Ovary (tissue), 9 donors: ENCODE results near the gene IL1RL1. TPM values are rescaled to one million over a fixed set of nuclear protein-coding genes. Genes with fewer than 3 reads are reported as not detected.

Source experiments
- DNase-seq, 5 donors: peaks; one replicate each; pipeline ENCODE4 v3.0.0-alpha.2; 2019 to 2020
- H3K27ac ChIP-seq, 2 donors: fragments of 200-600 bp; one replicate each; pipeline versions ENCODE4 v1.5.1 to v1.8.0; 2019 to 2022
- H3K27me3 ChIP-seq: fragments of 200-600 bp; one replicate; pipeline ENCODE4 v1.8.0; 2022
- H3K36me3 ChIP-seq: fragments of 200-600 bp; sonication (generic); one replicate; pipeline ENCODE4 v1.5.1; 2019
- H3K4me1 ChIP-seq: one replicate; pipeline ENCODE4 v1.8.1; 2013; ENCODE audit warnings: mild to moderate bottlenecking, moderate library complexity; ENCODE audit not compliant: insufficient read depth
- H3K4me3 ChIP-seq: fragments of 200-600 bp; sonication (generic); one replicate; pipeline ENCODE4 v1.5.1; 2017
- H3K9me3 ChIP-seq, 2 donors: fragments of 200-600 bp in 1 of 2; sonication (generic) in 1 of 2; one replicate each; pipeline versions ENCODE4 v1.5.1 to v1.8.1; 2013 to 2019; ENCODE audit warnings: mild to moderate bottlenecking in 1 of 2, moderate library complexity in 1 of 2
- EP300 ChIP-seq: sonication (generic); formaldehyde crosslinking; IDR thresholded peaks from one replicate; pipeline ENCODE4 v1.6.1; 2017; ENCODE audit warnings: antibody characterized with exemption
- POLR2A ChIP-seq: fragments of 450-650 bp; IDR thresholded peaks from one replicate; pipeline ENCODE4 v1.6.1; 2017; ENCODE audit warnings: antibody characterized with exemption, mild to moderate bottlenecking, moderate library complexity
- WGBS, 3 donors: extraction: QIAGEN DNeasy Blood & Tissue Kit in 1 of 3; methylation state at CpG; one replicate each; pipeline versions ENCODE4 v1.1.5 to v1.1.7; 2013 to 2017; 5-methylcytosine and 5-hydroxymethylcytosine counted together
- intact Hi-C, 4 donors: fragments of 100-400 bp; cut with DNase I; formaldehyde crosslinking; loops; one replicate each; pipeline versions ENCODE4 v1.11.0 to v1.15.1; 2022 to 2023
- polyA plus RNA-seq, 2 donors: library from polyadenylated mRNA; stranded (reverse); fragments of 200-250 nt in 1 of 2; fragments of 350-450 nt in 1 of 2; fragmentation: Illumina TruSeq in 1 of 2; extraction: RNeasy Lipid Tissue Mini Kit (QIAGEN cat#74804) in 1 of 2; gene quantifications; one replicate each; pipeline ENCODE4 v1.2.3, GENCODE V29; 2013 to 2014
- total RNA-seq, 7 donors: library from RNA; depleted of rRNA in 2 of 7; stranded (reverse); fragments of >200 nt in 2 of 7; fragmentation: NEBNext Ultra II Directional in 3 of 7; extraction: Animal tissue kit (Norgen Biotek cat#: 25700) in 3 of 7; gene quantifications; one replicate each; pipeline versions ENCODE4 v1.1.0 to v1.2.4, GENCODE V29; 2016 to 2023
- TF ChIP-seq, protein P1 (sequence below), 3 donors: fragments of 450-650 bp in 2 of 3; fragments of 200-600 bp in 1 of 3; IDR thresholded peaks; one replicate each; pipeline versions ENCODE4 v1.5.1 to v1.8.0; 2016 to 2022; ENCODE audit warnings: antibody characterized with exemption in 3 of 3, mild to moderate bottlenecking in 1 of 3
- donor health status: DM: no; HTN: no; CAD: no; lungs with moderate emphysema.
- donor health status: DM: no; HTN: no; CAD: no.
- donor health status: Bipolar disorder and iron deficiency.
- donor health status: DM: yes; HTN: yes; CAD: no.
- donor health status: DM: no; HTN: no; CAD: no.
- donor health status: DM: yes; HTN: yes; CAD: no.

IL1RL1 gene
- total and polyA plus RNA-seq, 9 donors: 0.36 to 2.3 (median 1.9) TPM; not detected in 1

DNA sequence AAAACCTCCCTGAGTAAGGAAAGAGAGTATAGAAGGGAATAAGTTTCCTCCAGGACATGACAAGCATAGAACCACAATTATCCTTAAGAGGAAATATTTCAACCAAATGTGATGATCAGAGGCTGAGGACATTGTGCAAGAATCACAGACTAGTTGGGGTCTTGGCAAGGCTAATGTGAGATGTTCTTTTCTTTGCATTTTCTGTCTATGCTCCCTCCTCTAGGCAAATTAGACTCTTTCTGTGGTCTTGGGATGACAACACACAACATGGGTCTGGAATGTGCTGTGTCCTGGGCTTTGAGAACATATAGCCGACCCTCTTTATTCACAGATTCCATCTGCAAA, 32.0 kb upstream of the IL1RL1 start:
- intact Hi-C loops: no loop called here
- TF ChIP-seq EP300 (no peak), POLR2A (no peak)
- TF ChIP-seq, protein P1, sequence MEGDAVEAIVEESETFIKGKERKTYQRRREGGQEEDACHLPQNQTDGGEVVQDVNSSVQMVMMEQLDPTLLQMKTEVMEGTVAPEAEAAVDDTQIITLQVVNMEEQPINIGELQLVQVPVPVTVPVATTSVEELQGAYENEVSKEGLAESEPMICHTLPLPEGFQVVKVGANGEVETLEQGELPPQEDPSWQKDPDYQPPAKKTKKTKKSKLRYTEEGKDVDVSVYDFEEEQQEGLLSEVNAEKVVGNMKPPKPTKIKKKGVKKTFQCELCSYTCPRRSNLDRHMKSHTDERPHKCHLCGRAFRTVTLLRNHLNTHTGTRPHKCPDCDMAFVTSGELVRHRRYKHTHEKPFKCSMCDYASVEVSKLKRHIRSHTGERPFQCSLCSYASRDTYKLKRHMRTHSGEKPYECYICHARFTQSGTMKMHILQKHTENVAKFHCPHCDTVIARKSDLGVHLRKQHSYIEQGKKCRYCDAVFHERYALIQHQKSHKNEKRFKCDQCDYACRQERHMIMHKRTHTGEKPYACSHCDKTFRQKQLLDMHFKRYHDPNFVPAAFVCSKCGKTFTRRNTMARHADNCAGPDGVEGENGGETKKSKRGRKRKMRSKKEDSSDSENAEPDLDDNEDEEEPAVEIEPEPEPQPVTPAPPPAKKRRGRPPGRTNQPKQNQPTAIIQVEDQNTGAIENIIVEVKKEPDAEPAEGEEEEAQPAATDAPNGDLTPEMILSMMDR (IDR thresholded peaks at IDR 0.05): no peak
- no peaks in the 10 kb centered on the region for H3K36me3 ChIP-seq
- no peak overlapping the region for H3K27ac ChIP-seq
- no peaks in the 10 kb centered on the region for H3K27me3 ChIP-seq
- no peak for DNase-seq
- no peaks in the 10 kb centered on the region for H3K4me1 ChIP-seq
- 77 to 84% (median 78%) methylated on average over 1 of the region's 1 CpG for WGBS, 3 donors
- no peaks in the 10 kb centered on the region for H3K9me3 ChIP-seq
- no peak overlapping the region for H3K4me3 ChIP-seq

DNA sequence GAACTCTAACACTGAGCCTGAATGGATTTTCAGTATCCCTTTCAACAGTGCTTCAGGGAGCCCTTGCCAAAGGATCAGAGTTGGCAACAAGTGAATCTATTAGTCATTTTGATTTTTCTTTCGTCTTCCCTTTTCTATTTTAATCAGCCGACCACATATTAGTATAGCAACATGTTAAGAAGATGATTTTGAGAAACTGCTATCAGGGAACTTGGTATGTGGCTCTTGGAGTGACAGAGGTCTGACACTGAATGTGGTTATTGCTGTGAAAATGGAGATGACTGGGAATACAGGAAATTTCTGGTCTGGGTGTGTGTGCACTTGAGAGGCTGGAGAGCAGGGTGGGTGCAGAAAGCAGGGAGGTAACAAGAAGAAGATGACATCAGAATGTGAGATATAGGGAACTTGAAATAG, 28.7 kb upstream of the IL1RL1 start:
- 45 to 60% (median 55%) methylated on average over 2 of the region's 2 CpGs for WGBS, 3 donors
- Histone ChIP-seq H3K4me3 (no peak overlapping the region), H3K4me1 (no peaks in the 10 kb centered on the region), H3K9me3 (no peaks in the 10 kb centered on the region), H3K27ac (no peak overlapping the region), H3K27me3 (no peaks in the 10 kb centered on the region), H3K36me3 (no peaks in the 10 kb centered on the region)
- TF ChIP-seq, protein P1 (IDR thresholded peaks at IDR 0.05): no peak
- no peak for TF ChIP-seq EP300
- no peak for TF ChIP-seq POLR2A
- no peak for DNase-seq
- intact Hi-C loops: loop anchor here in 1 of 4 donors (10.0 kb wide), 1 partner anchor 72 kb away; the partner anchor contains the start of gene IL18R1

DNA sequence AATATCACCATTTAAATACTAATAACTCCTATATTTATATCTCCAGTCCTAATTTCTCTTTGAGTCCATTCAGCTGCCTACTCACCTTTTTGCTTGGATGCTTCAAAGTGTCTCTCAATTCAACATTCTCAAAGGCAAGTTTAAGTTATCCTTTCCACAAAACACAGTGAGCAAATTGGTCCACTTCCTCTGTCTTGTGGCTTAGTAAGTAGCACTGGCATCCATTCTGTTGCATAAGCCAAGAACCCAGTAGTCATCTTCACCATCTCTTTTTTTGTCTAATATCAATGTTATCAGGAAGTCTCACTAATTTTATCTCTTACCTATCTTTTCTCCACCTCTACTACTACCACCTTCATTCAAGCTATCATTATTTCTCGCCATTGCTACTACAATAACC, 27.4 kb upstream of the IL1RL1 start:
- Histone ChIP-seq H3K36me3 (no peaks in the 10 kb centered on the region), H3K4me1 (no peaks in the 10 kb centered on the region), H3K27me3 (no peaks in the 10 kb centered on the region), H3K9me3 (no peaks in the 10 kb centered on the region), H3K4me3 (no peak overlapping the region), H3K27ac (no peak overlapping the region)
- 93 to 98% (median 94%) methylated on average over 1 of the region's 1 CpG for WGBS, 3 donors
- no peak for DNase-seq
- no peak for TF ChIP-seq EP300
- TF ChIP-seq POLR2A: no peak
- TF ChIP-seq, protein P1 (IDR thresholded peaks at IDR 0.05): no peak
- intact Hi-C loops: loop anchor here in 1 of 4 donors (10.0 kb wide), 1 partner anchor 71 kb away; the partner anchor contains the start of gene IL18R1

DNA sequence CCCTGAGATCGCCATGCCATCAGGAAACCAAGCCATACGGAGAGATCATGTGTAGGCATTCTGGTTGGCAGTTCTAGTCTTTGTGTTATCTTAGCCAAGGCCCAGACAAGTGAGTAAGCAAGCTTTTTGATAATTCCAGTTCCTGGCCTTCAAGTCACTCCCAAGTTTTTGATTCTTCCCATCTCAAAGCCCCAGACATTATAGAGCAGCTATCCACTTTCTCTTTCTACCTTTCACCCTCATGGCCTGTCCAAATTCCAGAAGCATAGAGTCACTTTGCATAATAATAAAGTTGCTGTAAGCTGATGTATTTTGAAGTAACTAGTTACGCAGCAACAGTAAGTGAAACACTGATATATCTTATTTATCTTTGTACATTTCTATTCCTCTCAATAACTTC, 26.8 kb upstream of the IL1RL1 start:
- WGBS, 3 donors: 89 to 93% (median 93%) methylated on average over 3 of the region's 3 CpGs
- DNase-seq: no peak
- Histone ChIP-seq H3K9me3 (no peaks in the 10 kb centered on the region), H3K4me3 (no peak overlapping the region), H3K27ac (no peak overlapping the region), H3K4me1 (no peaks in the 10 kb centered on the region), H3K27me3 (no peaks in the 10 kb centered on the region), H3K36me3 (no peaks in the 10 kb centered on the region)
- TF ChIP-seq POLR2A (no peak), EP300 (no peak)
- TF ChIP-seq, protein P1 (IDR thresholded peaks at IDR 0.05): no peak
- intact Hi-C loops: loop anchor here in 1 of 4 donors (10.0 kb wide), 1 partner anchor 70 kb away; the partner anchor contains the start of gene IL18R1
